ENCODE results near the gene PAQR5. TPM values are rescaled to one million over a fixed set of nuclear protein-coding genes. Genes with fewer than 3 reads are reported as not detected.
"Not testable (repeated sequence)": the region's sequence is repeated elsewhere in the genome, so short reads cannot be mapped to it uniquely, and the experiment has no call there.

PAQR5 gene
- total RNA-seq, 6 experiments from 2014 or later = 0.28 to 3.0 (median 0.98) TPM

- DNase-seq = no peak
- no peak for ATAC-seq
Observed at GRCh38 chr15:69297642-69298353, 914 bp upstream of the PAQR5 start.

GRCh38 chr15:69298354-69298696, 387 bp upstream of the PAQR5 start:
- H3K4me1 ChIP-seq = peaks cover 0 to 5% (median 0%) of the 10 kb centered on the region in 4 donors
- intact Hi-C loops (cut with DNase I) = no loop called here
- H3K9me3 ChIP-seq = no peaks in the 10 kb centered on the region
- no CpG with 5 or more reads among the region's 15 CpGs for WGBS (ENCODE audit: insufficient coverage, low coverage, low lambda C conversion rate, missing lambda C conversion rate)
- H3K27me3 ChIP-seq = peaks cover 0 to 8% of the 10 kb centered on the region in 2 donors
- H3K36me3 ChIP-seq = no peaks in the 10 kb centered on the region
- DNase-seq = no peak
- peak in 1 of 4 donors; percentile 14 for ATAC-seq
- H3K4me3 ChIP-seq = peak overlapping the region in 1 of 3 donors; percentile 58
- TF ChIP-seq, protein P1, sequence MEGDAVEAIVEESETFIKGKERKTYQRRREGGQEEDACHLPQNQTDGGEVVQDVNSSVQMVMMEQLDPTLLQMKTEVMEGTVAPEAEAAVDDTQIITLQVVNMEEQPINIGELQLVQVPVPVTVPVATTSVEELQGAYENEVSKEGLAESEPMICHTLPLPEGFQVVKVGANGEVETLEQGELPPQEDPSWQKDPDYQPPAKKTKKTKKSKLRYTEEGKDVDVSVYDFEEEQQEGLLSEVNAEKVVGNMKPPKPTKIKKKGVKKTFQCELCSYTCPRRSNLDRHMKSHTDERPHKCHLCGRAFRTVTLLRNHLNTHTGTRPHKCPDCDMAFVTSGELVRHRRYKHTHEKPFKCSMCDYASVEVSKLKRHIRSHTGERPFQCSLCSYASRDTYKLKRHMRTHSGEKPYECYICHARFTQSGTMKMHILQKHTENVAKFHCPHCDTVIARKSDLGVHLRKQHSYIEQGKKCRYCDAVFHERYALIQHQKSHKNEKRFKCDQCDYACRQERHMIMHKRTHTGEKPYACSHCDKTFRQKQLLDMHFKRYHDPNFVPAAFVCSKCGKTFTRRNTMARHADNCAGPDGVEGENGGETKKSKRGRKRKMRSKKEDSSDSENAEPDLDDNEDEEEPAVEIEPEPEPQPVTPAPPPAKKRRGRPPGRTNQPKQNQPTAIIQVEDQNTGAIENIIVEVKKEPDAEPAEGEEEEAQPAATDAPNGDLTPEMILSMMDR (IDR thresholded peaks at IDR 0.05) = no peak
- TF ChIP-seq POLR2A (IDR thresholded peaks at IDR 0.05) = no peak
- no peak overlapping the region for H3K27ac ChIP-seq

More at GRCh38 chr15:69297642-69298353, 914 bp upstream of the PAQR5 start:
- Histone ChIP-seq H3K9me3 (no peaks in the 10 kb centered on the region), H3K4me1 (peaks cover 0 to 5% (median 0%) of the 10 kb centered on the region in 4 donors), H3K4me3 (no peak overlapping the region), H3K27me3 (peaks cover 0 to 8% of the 10 kb centered on the region in 2 donors), H3K27ac (no peak overlapping the region), H3K36me3 (no peaks in the 10 kb centered on the region)
- no peak for TF ChIP-seq POLR2A (IDR thresholded peaks at IDR 0.05)
- TF ChIP-seq, protein P1 (IDR thresholded peaks at IDR 0.05) = no peak
- intact Hi-C loops (cut with DNase I) = no loop called here
- WGBS (ENCODE audit: insufficient coverage, low coverage, low lambda C conversion rate, missing lambda C conversion rate) = 96% methylated on average over 4 of the region's 10 CpGs

- DNase-seq = no peak
- ATAC-seq = no peak
- intact Hi-C loops (cut with DNase I) = no loop called here
- Histone ChIP-seq H3K4me3 (peak overlapping the region; percentile 46 to 58 (median 49)), H3K4me1 (peaks cover 0 to 5% (median 0%) of the 10 kb centered on the region in 4 donors), H3K9me3 (no peaks in the 10 kb centered on the region), H3K27ac (no peak overlapping the region), H3K27me3 (peaks cover 0 to 8% of the 10 kb centered on the region in 2 donors), H3K36me3 (no peaks in the 10 kb centered on the region)
- TF ChIP-seq POLR2A (IDR thresholded peaks at IDR 0.05) = no peak
- TF ChIP-seq, protein P1 (IDR thresholded peaks at IDR 0.05) = no peak
- 30% methylated on average over 13 of the region's 16 CpGs for WGBS (ENCODE audit: insufficient coverage, low coverage, low lambda C conversion rate, missing lambda C conversion rate)
Observed at GRCh38 chr15:69299451-69299886, 757 bp downstream of the PAQR5 start.

DNA sequence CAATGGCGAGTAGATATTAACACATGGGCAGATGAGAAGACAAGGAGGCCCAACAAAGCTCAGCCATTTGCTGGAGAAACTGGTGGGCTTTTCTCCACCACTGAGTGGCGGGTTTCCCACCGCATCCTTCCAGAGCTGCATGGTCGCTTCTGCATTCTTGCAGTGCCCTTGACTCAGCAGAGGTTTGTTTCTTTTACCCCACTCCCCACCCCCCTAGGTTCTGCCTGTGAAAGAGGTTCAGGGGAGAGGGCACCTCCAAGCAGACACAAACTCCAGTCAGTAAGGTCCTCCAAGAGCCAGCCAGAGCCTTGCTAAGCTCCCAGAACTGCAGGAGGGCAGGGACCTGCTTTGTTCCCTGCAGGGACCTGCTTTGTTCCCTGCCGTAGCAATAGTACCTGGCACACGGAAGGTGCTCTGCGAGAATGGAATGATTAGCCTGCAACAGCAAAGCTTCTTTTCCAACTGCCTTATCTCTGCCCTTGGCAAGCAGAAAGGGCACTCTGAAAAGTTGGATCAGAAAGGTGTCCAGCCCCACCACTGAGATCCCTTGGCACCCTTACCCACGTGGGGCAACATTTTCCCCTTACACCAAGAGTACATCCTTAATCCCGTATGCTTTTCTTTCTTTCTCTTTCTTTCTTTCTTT, 1.4 kb downstream of the PAQR5 start:
- no peak overlapping the region for H3K4me3 ChIP-seq
- peaks cover 0 to 6% (median 0%) of the 10 kb centered on the region in 4 donors for H3K4me1 ChIP-seq
- DNase-seq (no peak), ATAC-seq (no peak)
- WGBS (ENCODE audit: insufficient coverage, low coverage, low lambda C conversion rate, missing lambda C conversion rate) = 50% methylated on average over 3 of the region's 9 CpGs
- no peaks in the 10 kb centered on the region for H3K36me3 ChIP-seq
- peaks cover 0 to 8% of the 10 kb centered on the region in 2 donors for H3K27me3 ChIP-seq
- H3K9me3 ChIP-seq = no peaks in the 10 kb centered on the region
- intact Hi-C loops (cut with DNase I) = no loop called here
- no peak for TF ChIP-seq POLR2A (IDR thresholded peaks at IDR 0.05)
- TF ChIP-seq, protein P1 (IDR thresholded peaks at IDR 0.05) = no peak
- H3K27ac ChIP-seq = no peak overlapping the region

GRCh38 chr15:69301101-69301500, 2.4 kb downstream of the PAQR5 start:
- DNase-seq; intact Hi-C loops (cut with DNase I); ATAC-seq; H3K27ac ChIP-seq; H3K36me3 ChIP-seq; H3K9me3 ChIP-seq; H3K27me3 ChIP-seq; H3K4me3 ChIP-seq: not testable (repeated sequence)
- peaks cover 0 to 16% (median 0%) of the 10 kb centered on the region in 4 donors for H3K4me1 ChIP-seq
- WGBS (ENCODE audit: insufficient coverage, low coverage, low lambda C conversion rate, missing lambda C conversion rate) = 88% methylated on average over 5 of the region's 8 CpGs

DNA sequence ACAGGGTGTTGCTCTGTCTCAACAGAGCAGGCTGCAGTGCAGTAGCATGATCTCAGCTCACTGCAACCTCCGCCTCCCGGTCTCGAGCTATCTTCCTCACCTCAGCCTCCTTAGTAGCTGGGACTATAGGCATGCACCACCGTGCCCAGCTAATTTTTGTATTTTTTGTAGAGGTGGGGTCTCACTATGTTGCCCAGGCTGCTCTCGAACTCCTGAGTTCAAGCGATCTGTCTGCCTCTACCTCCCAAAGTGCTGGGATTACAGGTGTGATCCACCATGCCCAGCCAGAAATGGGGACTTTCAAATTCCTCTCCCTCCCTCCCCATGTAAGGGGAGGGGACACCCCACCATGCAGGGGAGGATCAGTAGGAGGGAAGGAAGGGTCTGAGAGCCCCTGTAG, 3.4 kb downstream of the PAQR5 start:
- WGBS (ENCODE audit: insufficient coverage, low coverage, low lambda C conversion rate, missing lambda C conversion rate) = 82% methylated on average over 6 of the region's 6 CpGs
- intact Hi-C loops (cut with DNase I); H3K9me3 ChIP-seq; H3K27me3 ChIP-seq; DNase-seq; H3K27ac ChIP-seq; H3K36me3 ChIP-seq; H3K4me3 ChIP-seq; ATAC-seq: not testable (repeated sequence)
- H3K4me1 ChIP-seq = peaks cover 0 to 16% (median 0%) of the 10 kb centered on the region in 4 donors

All from right lobe of liver (tissue), 6 donors.